Uterus (tissue), 2 donors: Measurements from ENCODE around the gene CIRBP.

ENCODE experiments used
- CTCF ChIP-seq, 4 experiments: fragments of 200-600 bp in 2 of 4; fragments of 450-650 bp in 2 of 4; sonication (generic) in 2 of 4; IDR thresholded peaks; one replicate each; pipeline ENCODE4 v1.5.1; 2016 to 2019; ENCODE audit warnings: antibody characterized with exemption in 4 of 4, mild to moderate bottlenecking in 2 of 4, moderate library complexity in 1 of 4
- POLR2A ChIP-seq, 2 donors: fragments of 450-650 bp; IDR thresholded peaks; one replicate each; pipeline ENCODE4 v1.6.1; 2016; ENCODE audit warnings: antibody characterized with exemption in 2 of 2, mild to moderate bottlenecking in 1 of 2, moderate library complexity in 1 of 2

- TF ChIP-seq CTCF (IDR thresholded peaks at IDR 0.05) (no peak), POLR2A (IDR thresholded peaks at IDR 0.05) (no peak)
Observed at GRCh38 chr19:1285737-1286360, 16.7 kb downstream of the CIRBP start, which contains the start of gene EFNA2.
